Endometrial microvascular endothelial cells (primary cell): ENCODE data around the gene UBAP1. TPM values are rescaled to one million over a fixed set of nuclear protein-coding genes. Genes with fewer than 3 reads are reported as not detected.
"Not testable (repeated sequence)": the region's sequence is repeated elsewhere in the genome, so short reads cannot be mapped to it uniquely, and the experiment has no call there.

ENCODE experiments used
- in situ Hi-C: cut with HindIII; loops from 2 replicates; pipeline ENCODE4 v1.10.0; 2017; ENCODE audit warnings: low sequenced_read_pairs, low pct_unique_long_range_greater_than_20kb; ENCODE audit errors: inconsistent ontology term
- total RNA-seq: library from RNA; depleted of rRNA; stranded (reverse); fragments of >200 nt; gene quantifications from one replicate; pipeline ENCODE4 v1.2.3, GENCODE V29; 2015; ENCODE audit errors: inconsistent ontology term

The UBAP1 gene
- total RNA-seq, 1 donor from 2014 or later = 41.5 TPM

GRCh38 chr9:34217015-34217414 is 38.2 kb downstream of the UBAP1 start:
- in situ Hi-C loops = not testable (repeated sequence)

DNA sequence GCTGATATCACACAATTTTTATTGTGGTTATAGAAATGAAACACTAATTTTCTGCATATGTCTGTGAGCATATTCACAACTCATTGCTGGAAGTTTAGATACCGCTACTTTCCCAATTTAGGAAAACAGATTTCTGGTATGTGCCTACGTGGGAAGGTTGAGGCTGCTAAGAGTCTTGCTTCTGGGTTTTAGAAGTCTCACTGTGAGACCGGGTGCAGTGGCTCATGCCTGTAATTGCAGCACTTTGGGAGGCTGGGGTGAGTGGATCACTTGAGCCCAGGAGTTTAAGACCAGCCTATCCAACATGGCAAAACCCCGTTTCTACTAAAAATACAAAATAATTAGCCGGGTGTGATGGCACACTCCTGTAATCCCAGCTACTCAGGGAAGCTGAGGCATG is 39.6 kb downstream of the UBAP1 start:
- in situ Hi-C loops = no loop called here

DNA sequence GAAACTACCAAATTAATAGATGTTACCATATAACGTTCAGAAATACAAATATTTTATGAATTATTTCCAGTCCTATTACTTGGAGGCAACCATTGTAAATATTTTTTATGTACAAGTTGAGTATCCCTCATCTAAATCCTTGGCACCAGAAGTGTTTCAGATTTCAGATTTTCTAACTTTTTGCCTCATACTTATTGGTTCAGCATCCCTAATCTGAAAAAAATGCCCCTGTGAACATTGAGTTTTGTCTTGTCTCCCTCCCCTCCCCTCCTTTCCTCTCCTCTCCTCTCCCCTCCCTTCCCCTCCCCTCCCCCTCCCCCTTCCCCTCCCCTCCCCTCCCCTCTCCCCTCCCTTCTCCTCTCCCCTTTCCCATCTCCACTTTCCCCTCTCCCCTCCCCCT is 40.6 kb downstream of the UBAP1 start:
- in situ Hi-C loops = no loop called here

- in situ Hi-C loops = no loop called here
Measured at GRCh38 chr9:34220218-34220617, 41.4 kb downstream of the UBAP1 start.

- in situ Hi-C loops = no loop called here
Measured at GRCh38 chr9:34224349-34224748, 45.5 kb downstream of the UBAP1 start.

GRCh38 chr9:34226144-34226760 is 47.4 kb downstream of the UBAP1 start:
- in situ Hi-C loops = not testable (repeated sequence)

- in situ Hi-C loops = no loop called here
Measured at GRCh38 chr9:34227445-34227844, 48.6 kb downstream of the UBAP1 start.

- in situ Hi-C loops = no loop called here
Measured at GRCh38 chr9:34230556-34230955, 51.7 kb downstream of the UBAP1 start.

DNA sequence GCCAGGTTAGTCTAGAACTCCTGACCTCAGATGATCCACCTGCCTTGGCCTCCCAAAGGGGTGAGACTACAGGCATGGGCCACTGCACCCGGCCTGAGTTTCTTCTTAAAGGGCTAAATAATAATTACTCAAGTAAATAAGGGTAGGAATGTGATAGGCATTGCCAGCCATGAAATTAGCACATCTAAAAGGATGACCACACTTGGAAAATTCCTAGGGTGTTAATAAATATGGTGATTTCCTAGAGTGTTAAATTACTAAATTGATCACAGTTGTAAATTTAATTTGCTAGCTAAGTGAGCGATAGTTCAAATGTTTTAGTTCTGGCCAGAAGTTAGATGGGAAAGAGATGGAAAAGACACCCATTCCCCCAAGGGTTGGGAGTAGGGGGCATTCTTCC is 53.4 kb downstream of the UBAP1 start:
- in situ Hi-C loops = no loop called here

GRCh38 chr9:34233672-34234071 is 54.8 kb downstream of the UBAP1 start:
- in situ Hi-C loops = no loop called here

- in situ Hi-C loops = no loop called here
Measured at GRCh38 chr9:34237836-34238235, 59.0 kb downstream of the UBAP1 start.

- in situ Hi-C loops = no loop called here
Measured at GRCh38 chr9:34240006-34240405, 61.2 kb downstream of the UBAP1 start.

- in situ Hi-C loops = no loop called here
Measured at GRCh38 chr9:34242830-34243229, 64.0 kb downstream of the UBAP1 start.

- in situ Hi-C loops = not testable (repeated sequence)
Measured at GRCh38 chr9:34245212-34245611, 66.4 kb downstream of the UBAP1 start.

DNA sequence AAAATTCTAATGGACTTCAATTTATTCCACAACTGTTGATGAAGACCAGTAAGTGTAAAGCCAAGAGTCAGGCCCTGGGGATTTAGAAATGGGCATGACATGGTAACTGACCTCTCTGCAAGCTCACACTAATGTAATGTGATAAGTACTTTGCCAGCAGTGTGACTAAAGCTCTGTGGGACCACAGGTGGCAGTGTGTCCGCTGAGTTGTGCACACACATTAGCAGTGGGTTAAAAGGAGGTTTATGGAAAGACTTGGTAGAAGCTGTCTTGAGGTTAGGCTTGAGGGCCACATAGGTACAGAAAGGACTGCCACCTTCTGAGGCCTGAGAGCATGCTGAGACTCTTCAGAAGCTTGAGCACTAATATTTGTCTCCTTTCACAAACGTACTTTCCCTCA is 67.6 kb downstream of the UBAP1 start:
- in situ Hi-C loops = no loop called here

DNA sequence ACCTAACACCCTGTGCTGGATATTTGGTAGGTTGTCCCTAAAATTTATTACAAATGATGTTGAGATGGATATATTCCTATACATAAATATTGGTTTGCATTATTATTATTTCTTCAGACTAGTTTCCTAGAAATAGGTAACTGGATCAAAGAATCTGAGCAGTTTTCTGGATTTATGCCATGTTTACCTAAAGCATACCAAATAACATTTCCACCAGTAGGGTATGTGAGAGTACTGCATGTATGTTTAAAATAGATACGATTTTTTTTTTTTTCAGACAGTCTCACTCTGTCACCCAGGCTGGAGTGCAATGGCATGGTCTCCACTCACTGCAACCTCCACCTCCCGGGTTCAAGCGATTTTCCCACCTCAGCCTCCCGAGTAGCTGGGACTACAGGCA is 68.9 kb downstream of the UBAP1 start:
- in situ Hi-C loops = not testable (repeated sequence)

- in situ Hi-C loops = no loop called here
Measured at GRCh38 chr9:34249274-34249673, 70.4 kb downstream of the UBAP1 start.

- in situ Hi-C loops = no loop called here
Measured at GRCh38 chr9:34250721-34251120, 71.9 kb downstream of the UBAP1 start.

GRCh38 chr9:34252016-34252415 is 73.2 kb downstream of the UBAP1 start:
- in situ Hi-C loops = no loop called here

GRCh38 chr9:34252670-34253459 is 74.0 kb downstream of the UBAP1 start:
- in situ Hi-C loops = no loop called here

DNA sequence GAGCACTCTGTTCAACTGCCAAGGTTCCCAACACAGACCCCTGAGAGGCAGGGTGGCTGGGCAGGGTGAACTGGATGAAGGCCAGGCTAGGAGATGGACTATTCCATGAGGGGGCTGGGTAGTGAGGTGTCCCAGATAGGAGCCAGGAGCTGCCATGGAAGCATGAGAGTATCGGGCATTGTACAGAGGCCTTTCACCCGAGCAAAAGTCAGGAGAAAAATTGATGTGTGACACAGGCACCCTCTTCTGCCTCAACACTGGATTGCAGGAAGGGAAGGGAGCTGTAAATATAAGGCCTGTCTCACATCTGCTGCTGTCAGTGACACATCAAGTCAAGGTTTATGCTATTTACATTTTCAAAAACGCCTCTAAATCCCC is 74.6 kb downstream of the UBAP1 start:
- in situ Hi-C loops = no loop called here
